ENCODE measurements around the gene GINS1. TPM values are rescaled to one million over a fixed set of nuclear protein-coding genes. Genes with fewer than 3 reads are reported as not detected.

The GINS1 gene
- total RNA-seq, 2 experiments from 2014 or later, result 22.8 to 29.9 TPM

GRCh38 chr20:25465243-25466135 lies 58.0 kb downstream of the GINS1 start:
- H3K4me2 ChIP-seq (ENCODE audit: low read length), result no peak overlapping the region
- intact Hi-C loops (cut with micrococcal nuclease; ENCODE audit: unreplicated experiment), result no loop called here
- BruUV-seq (replicated peaks), result no TSS peak

GRCh38 chr20:25466846-25467245 lies 59.4 kb downstream of the GINS1 start:
- H4K20me1 ChIP-seq (ENCODE audit: insufficient read depth, low read length), result no peaks in the 10 kb centered on the region
- no peaks in the 10 kb centered on the region for H3K79me2 ChIP-seq (ENCODE audit: insufficient read depth, low read depth, low read length)
- no peak overlapping the region for H3K4me2 ChIP-seq (ENCODE audit: low read length)
- H3K9me2 ChIP-seq (ENCODE audit: insufficient read depth, low read length), result no peaks in the 10 kb centered on the region
- H3K36me3 ChIP-seq (ENCODE audit: insufficient read depth, low read length), result no peaks in the 10 kb centered on the region
- BruUV-seq (replicated peaks), result no TSS peak
- no peak overlapping the region for H3K27ac ChIP-seq (ENCODE audit: low read depth, low read length, poor library complexity, severe bottlenecking)
- no peaks in the 10 kb centered on the region for H3K4me1 ChIP-seq (ENCODE audit: insufficient read depth, low read length, poor library complexity, severe bottlenecking)
- intact Hi-C loops (cut with micrococcal nuclease; ENCODE audit: unreplicated experiment), result no loop called here
- no peak overlapping the region for H2AFZ ChIP-seq (ENCODE audit: low read length)
- ChIA-PET POLR2A (no interaction called here), CTCF (ENCODE audit: unreplicated experiment) (no interaction called here)
- no peaks in the 10 kb centered on the region for H3K9me3 ChIP-seq (ENCODE audit: low read length)
- TF ChIP-seq CTCF (conservative IDR thresholded peaks at IDR 0.05; ENCODE audit: low read length) (no peak), EZH2phosphoT487 (IDR thresholded peaks at IDR 0.05; ENCODE audit: borderline replicate concordance, low read depth, low read length) (no peak)
- DNase-seq (ENCODE audit: low spot score), result no peak
- H3K4me3 ChIP-seq (ENCODE audit: low read depth, low read length, poor library complexity, severe bottlenecking), result no peak overlapping the region

More at GRCh38 chr20:25465243-25466135, 58.0 kb downstream of the GINS1 start:
- no peaks in the 10 kb centered on the region for H3K9me3 ChIP-seq (ENCODE audit: low read length)
- no peaks in the 10 kb centered on the region for H3K79me2 ChIP-seq (ENCODE audit: insufficient read depth, low read depth, low read length)
- H3K4me1 ChIP-seq (ENCODE audit: insufficient read depth, low read length, poor library complexity, severe bottlenecking), result no peaks in the 10 kb centered on the region
- H3K9me2 ChIP-seq (ENCODE audit: insufficient read depth, low read length), result no peaks in the 10 kb centered on the region
- CTCF ChIA-PET (ENCODE audit: unreplicated experiment), result no interaction called here
- no peak overlapping the region for H3K4me3 ChIP-seq (ENCODE audit: low read depth, low read length, poor library complexity, severe bottlenecking)
- no peak overlapping the region for H3K27ac ChIP-seq (ENCODE audit: low read depth, low read length, poor library complexity, severe bottlenecking)
- no peak for TF ChIP-seq CTCF (conservative IDR thresholded peaks at IDR 0.05; ENCODE audit: low read length)
- no peak for TF ChIP-seq EZH2phosphoT487 (IDR thresholded peaks at IDR 0.05; ENCODE audit: borderline replicate concordance, low read depth, low read length)
- H2AFZ ChIP-seq (ENCODE audit: low read length), result no peak overlapping the region
- no peaks in the 10 kb centered on the region for H3K36me3 ChIP-seq (ENCODE audit: insufficient read depth, low read length)
- DNase-seq (ENCODE audit: low spot score), result no peak
- no peaks in the 10 kb centered on the region for H4K20me1 ChIP-seq (ENCODE audit: insufficient read depth, low read length)
- POLR2A ChIA-PET, result interaction anchor here (0.5 kb wide), 1 partner anchor 599 kb away, joined by 4 read pairs; no protein-coding TSS in a partner anchor

GRCh38 chr20:25467441-25467840 lies 60.0 kb downstream of the GINS1 start:
- Histone ChIP-seq H4K20me1 (ENCODE audit: insufficient read depth, low read length) (no peaks in the 10 kb centered on the region), H3K36me3 (ENCODE audit: insufficient read depth, low read length) (no peaks in the 10 kb centered on the region), H3K4me1 (ENCODE audit: insufficient read depth, low read length, poor library complexity, severe bottlenecking) (no peaks in the 10 kb centered on the region), H3K27ac (ENCODE audit: low read depth, low read length, poor library complexity, severe bottlenecking) (no peak overlapping the region), H3K4me3 (ENCODE audit: low read depth, low read length, poor library complexity, severe bottlenecking) (no peak overlapping the region), H3K79me2 (ENCODE audit: insufficient read depth, low read depth, low read length) (no peaks in the 10 kb centered on the region), H2AFZ (ENCODE audit: low read length) (no peak overlapping the region), H3K9me3 (ENCODE audit: low read length) (no peaks in the 10 kb centered on the region), H3K9me2 (ENCODE audit: insufficient read depth, low read length) (no peaks in the 10 kb centered on the region), H3K4me2 (ENCODE audit: low read length) (no peak overlapping the region)
- CTCF ChIA-PET (ENCODE audit: unreplicated experiment), result no interaction called here
- no peak for TF ChIP-seq CTCF (conservative IDR thresholded peaks at IDR 0.05; ENCODE audit: low read length)
- TF ChIP-seq EZH2phosphoT487 (IDR thresholded peaks at IDR 0.05; ENCODE audit: borderline replicate concordance, low read depth, low read length), result no peak
- no peak for DNase-seq (ENCODE audit: low spot score)
- intact Hi-C loops (cut with micrococcal nuclease; ENCODE audit: unreplicated experiment), result no loop called here
- POLR2A ChIA-PET, result no interaction called here
- BruUV-seq (replicated peaks), result no TSS peak

All from OCI-LY7 (cell line).